IMR-90 (cell line): ENCODE data around the gene LEF1. TPM values are rescaled to one million over a fixed set of nuclear protein-coding genes. Genes with fewer than 3 reads are reported as not detected.

Source experiments
- ATAC-seq: fragments of 200-7000 bp; cut with Tn5 transposase; 2 replicates; pipeline ENCODE4 v1.9.1; 2020; ENCODE audit warnings: low read depth, mild to moderate bottlenecking, moderate library complexity
- BruUV-seq: library from RNA; stranded (reverse); fragments of 400-500 nt; replicated peaks from 2 replicates; lab custom pipeline; 2021; lab: Mats Ljungman, UMichigan
- CTCF ChIA-PET: fragments of 300-600 bp; formaldehyde crosslinking; extraction: SDS; loops from one replicate; lab custom pipeline; 2021; ENCODE audit warnings: antibody characterized with exemption; lab: Yijun Ruan, JAX
- POLR2A ChIA-PET: fragments of 300-600 bp; sonication (Branson Sonifier 250); formaldehyde crosslinking; loops from one replicate; lab custom pipeline; 2022; ENCODE audit warnings: antibody characterized with exemption; ENCODE audit not compliant: unreplicated experiment; lab: Charles Lee
- DNase-seq: peaks from one replicate; pipeline ENCODE4 v3.0.0; 2013
- H2AFZ ChIP-seq: replicated peaks from 2 replicates; pipeline ENCODE3; 2013; ENCODE audit warnings: low read length, mild to moderate bottlenecking; ENCODE audit not compliant: poor library complexity
- H2AK5ac ChIP-seq: 2 replicates; pipeline ENCODE4 v1.6.1; 2013; ENCODE audit warnings: low read depth, low read length, inconsistent platforms
- H2AK9ac ChIP-seq: replicated peaks from 2 replicates; pipeline ENCODE3; 2013; ENCODE audit warnings: mild to moderate bottlenecking, low read depth, low read length, moderate library complexity; ENCODE audit not compliant: poor library complexity
- H2BK120ac ChIP-seq: 2 replicates; pipeline ENCODE4 v1.6.1; 2013; ENCODE audit warnings: low read depth, low read length, inconsistent platforms
- H2BK15ac ChIP-seq: 3 replicates; pipeline ENCODE4 v1.6.1; 2013; ENCODE audit warnings: low read depth, low read length, inconsistent platforms
- H2BK20ac ChIP-seq: 2 replicates; pipeline ENCODE4 v1.6.1; 2013; ENCODE audit warnings: low read depth, mild to moderate bottlenecking, inconsistent platforms, low read length, moderate library complexity
- H2BK5ac ChIP-seq: 2 replicates; pipeline ENCODE4 v1.6.1; 2013; ENCODE audit warnings: mild to moderate bottlenecking, low read depth, low read length, inconsistent platforms; ENCODE audit not compliant: poor library complexity, severe bottlenecking
- H3K14ac ChIP-seq: replicated peaks from 2 replicates; pipeline ENCODE4 v1.6.1; 2013; ENCODE audit warnings: low read depth, low read length, inconsistent platforms
- H3K18ac ChIP-seq: 2 replicates; pipeline ENCODE4 v1.6.1; 2013; ENCODE audit warnings: low read depth, low read length, control low read depth
- H3K23ac ChIP-seq: 2 replicates; pipeline ENCODE4 v1.6.1; 2013; ENCODE audit warnings: low read depth, low read length, inconsistent platforms
- H3K27ac ChIP-seq: 2 replicates; pipeline ENCODE4 v1.5.1; 2013; ENCODE audit warnings: mild to moderate bottlenecking, control low read depth, low read length; ENCODE audit not compliant: insufficient read depth
- H3K27me3 ChIP-seq: 2 replicates; pipeline ENCODE4 v1.6.1; 2013; ENCODE audit warnings: low read length; ENCODE audit not compliant: control insufficient read depth, insufficient read depth
- H3K36me3 ChIP-seq: 2 replicates; pipeline ENCODE4 v1.6.1; 2013; ENCODE audit warnings: low read length, mixed read lengths; ENCODE audit not compliant: control insufficient read depth, insufficient read depth
- H3K4ac ChIP-seq: 2 replicates; pipeline ENCODE4 v1.6.1; 2013; ENCODE audit warnings: low read depth, low read length, inconsistent platforms
- H3K4me1 ChIP-seq: 2 replicates; pipeline ENCODE4 v1.6.1; 2013; ENCODE audit warnings: low read length, mixed read lengths; ENCODE audit not compliant: control insufficient read depth, insufficient read depth
- H3K4me2 ChIP-seq: 2 replicates; pipeline ENCODE4 v1.6.1; 2013; ENCODE audit warnings: low read depth, mild to moderate bottlenecking, control low read depth, low read length, moderate library complexity
- H3K4me3 ChIP-seq: 2 replicates; pipeline ENCODE4 v1.5.1; 2013; ENCODE audit warnings: low read depth, mild to moderate bottlenecking, control low read depth, low read length, moderate library complexity; ENCODE audit not compliant: insufficient read depth
- H3K56ac ChIP-seq: 2 replicates; pipeline ENCODE4 v1.6.1; 2013; ENCODE audit warnings: low read length, inconsistent platforms; ENCODE audit not compliant: insufficient read depth; ENCODE audit errors: extremely low read depth
- H3K79me1 ChIP-seq, 2 experiments: 2 replicates each; pipeline ENCODE4 v1.6.1; 2013; ENCODE audit warnings: low read length in 2 of 2, inconsistent platforms in 1 of 2, low read depth in 1 of 2
- H3K9ac ChIP-seq: 2 replicates; pipeline ENCODE4 v1.6.1; 2013; ENCODE audit warnings: low read depth, low read length, control low read depth
- H3K9me1 ChIP-seq: 2 replicates; pipeline ENCODE4 v1.6.1; 2013; ENCODE audit warnings: low read length, inconsistent platforms; ENCODE audit not compliant: insufficient read depth
- H3K9me3 ChIP-seq: 2 replicates; pipeline ENCODE4 v1.6.1; 2013; ENCODE audit warnings: low read length; ENCODE audit not compliant: control insufficient read depth, insufficient read depth
- H4K20me1 ChIP-seq: 2 replicates; pipeline ENCODE4 v1.6.1; 2013; ENCODE audit warnings: low read length, inconsistent platforms; ENCODE audit not compliant: insufficient read depth
- H4K5ac ChIP-seq: 2 replicates; pipeline ENCODE4 v1.6.1; 2013; ENCODE audit warnings: mild to moderate bottlenecking, low read depth, low read length, control low read depth
- H4K8ac ChIP-seq, 2 experiments: 2 replicates each; pipeline ENCODE4 v1.6.1; 2013; ENCODE audit warnings: low read depth in 2 of 2, low read length in 2 of 2, control low read depth in 1 of 2, inconsistent platforms in 1 of 2
- H4K91ac ChIP-seq: 2 replicates; pipeline ENCODE4 v1.6.1; 2013; ENCODE audit warnings: low read depth, low read length, inconsistent platforms; ENCODE audit not compliant: insufficient read depth
- BHLHE40 ChIP-seq: fragments of 150-350 bp; IDR thresholded peaks from 2 replicates; pipeline ENCODE4 v1.6.1; 2016; ENCODE audit warnings: mild to moderate bottlenecking, low read depth, low read length
- CEBPB ChIP-seq: IDR thresholded peaks from 2 replicates; pipeline ENCODE4 v1.6.1; 2012; ENCODE audit warnings: low read depth, low read length, improper control_type of control experiment
- CHD1 ChIP-seq: IDR thresholded peaks from 2 replicates; pipeline ENCODE4 v1.6.1; 2012; ENCODE audit warnings: low read depth, low read length, improper control_type of control experiment
- CTCF ChIP-seq: conservative IDR thresholded peaks from 2 replicates; pipeline ENCODE4 v1.5.1; 2012; ENCODE audit warnings: mild to moderate bottlenecking, low read depth, low read length, improper control_type of control experiment
- FOS ChIP-seq: fragments of 150-350 bp; IDR thresholded peaks from 2 replicates; pipeline ENCODE4 v1.6.1; 2016; ENCODE audit warnings: low read depth, low read length
- MAFK ChIP-seq: IDR thresholded peaks from 2 replicates; pipeline ENCODE4 v1.6.1; 2012; ENCODE audit warnings: low read depth, low read length, improper control_type of control experiment
- MAZ ChIP-seq: IDR thresholded peaks from 2 replicates; pipeline ENCODE4 v1.6.1; 2012; ENCODE audit warnings: low read depth, mild to moderate bottlenecking, low read length, improper control_type of control experiment, moderate library complexity, borderline replicate concordance
- MXI1 ChIP-seq: IDR thresholded peaks from 2 replicates; pipeline ENCODE4 v1.6.1; 2012; ENCODE audit warnings: low read depth, mild to moderate bottlenecking, low read length, moderate library complexity, borderline replicate concordance
- NFE2L2 ChIP-seq: fragments of 150-350 bp; IDR thresholded peaks from 2 replicates; pipeline ENCODE4 v1.6.1; 2016; ENCODE audit warnings: low read depth, mild to moderate bottlenecking, low read length
- POLR2A ChIP-seq: IDR thresholded peaks from 2 replicates; pipeline ENCODE4 v1.6.1; 2012; ENCODE audit warnings: mild to moderate bottlenecking, low read depth, low read length
- RAD21 ChIP-seq: IDR thresholded peaks from 2 replicates; pipeline ENCODE4 v1.6.1; 2012; ENCODE audit warnings: low read length, improper control_type of control experiment
- RCOR1 ChIP-seq: IDR thresholded peaks from 2 replicates; pipeline ENCODE4 v1.6.1; 2012; ENCODE audit warnings: mild to moderate bottlenecking, low read length, improper control_type of control experiment; ENCODE audit not compliant: insufficient replicate concordance
- RFX5 ChIP-seq: IDR thresholded peaks from 2 replicates; pipeline ENCODE4 v1.8.0; 2012; ENCODE audit warnings: low read depth, mild to moderate bottlenecking, low read length, moderate library complexity
- SMC3 ChIP-seq: fragments of 150-350 bp; IDR thresholded peaks from 2 replicates; pipeline ENCODE4 v1.6.1; 2016; ENCODE audit warnings: low read depth, mild to moderate bottlenecking, antibody characterized with exemption, low read length, moderate library complexity
- WGBS, 2 experiments: methylation state at CpG; one replicate each; pipeline versions ENCODE4 v1.1.5 to v1.1.7; 2013; ENCODE audit warnings: missing lambda C conversion rate in 2 of 2; ENCODE audit not compliant: insufficient read length in 1 of 2; ENCODE audit errors: extremely low coverage in 2 of 2; 5-methylcytosine and 5-hydroxymethylcytosine counted together
- dilution Hi-C: fragments of 300-500 bp; cut with HindIII; formaldehyde crosslinking; loops from one replicate; pipeline ENCODE4 v1.14.3; 2018; ENCODE audit warnings: low sequenced_read_pairs; ENCODE audit not compliant: unreplicated experiment
- in situ Hi-C: fragments of 300-500 bp; cut with MboI; formaldehyde crosslinking; loops from 3 replicates; pipeline ENCODE4 v1.14.3; 2019; ENCODE audit warnings: low sequenced_read_pairs, inconsistent platforms, mixed read lengths
- intact Hi-C: fragments of 100-400 bp; cut with micrococcal nuclease; formaldehyde crosslinking; loops from 2 replicates; pipeline ENCODE4 v1.10.0; 2022
- polyA plus RNA-seq, 3 experiments: library from polyadenylated mRNA; depleted of rRNA; stranded (reverse); fragments of >200 nt; gene quantifications; 2 replicates each; pipeline ENCODE4 v1.2.3, GENCODE V29; 2012; ENCODE audit warnings: low replicate concordance in 1 of 3
- total RNA-seq: library from RNA; depleted of rRNA; stranded (reverse); fragments of >200 nt; gene quantifications from 2 replicates; pipeline ENCODE4 v1.2.3, GENCODE V29; 2012
- TF ChIP-seq, protein P1 (sequence below): fragments of 150-350 bp; IDR thresholded peaks from 2 replicates; pipeline ENCODE4 v1.6.1; 2016; ENCODE audit warnings: low read depth, mild to moderate bottlenecking, low read length, moderate library complexity, borderline replicate concordance
- TF ChIP-seq, protein P2 (sequence below): fragments of 150-350 bp; IDR thresholded peaks from 2 replicates; pipeline ENCODE4 v1.6.1; 2017; ENCODE audit warnings: mild to moderate bottlenecking, antibody characterized with exemption, low read length, low read depth

LEF1 gene
- total and polyA plus RNA-seq, 2 of the 4 experiments (the other 2 are of a cell fraction) = 1.7 to 1.8 TPM

DNA sequence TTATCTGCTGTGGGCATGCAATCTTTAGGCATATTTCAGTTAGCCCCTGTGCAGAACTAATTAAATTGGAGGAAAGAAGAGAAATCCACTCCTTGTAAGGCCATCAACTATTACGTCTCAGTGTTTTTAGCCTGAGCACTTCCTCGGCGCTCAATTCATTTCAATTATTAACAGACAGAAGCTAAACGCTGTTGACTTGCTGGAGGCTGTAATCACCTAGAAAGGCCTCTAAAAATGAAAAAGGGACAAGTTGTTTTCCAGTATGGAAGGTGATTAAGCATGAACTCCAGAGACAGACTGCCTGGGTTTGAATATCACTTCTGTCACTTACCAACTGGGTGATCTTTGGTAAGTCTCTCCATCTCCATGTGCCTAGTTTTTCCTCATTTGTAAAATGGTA is 59.6 kb downstream of the LEF1 start:
- H4K8ac ChIP-seq = no peak overlapping the region
- ChIA-PET CTCF (no interaction called here), POLR2A (no interaction called here)
- WGBS, 2 experiments = no CpG with 5 or more reads among the region's 4 CpGs
- no peak overlapping the region for H3K23ac ChIP-seq
- H3K14ac ChIP-seq = no peak overlapping the region
- H3K9ac ChIP-seq = no peak overlapping the region
- no peak overlapping the region for H2AFZ ChIP-seq
- H3K4me1 ChIP-seq = no peaks in the 10 kb centered on the region
- no peak overlapping the region for H2BK20ac ChIP-seq
- no peak overlapping the region for H3K4ac ChIP-seq
- H2AK9ac ChIP-seq = no peak overlapping the region
- no peak overlapping the region for H2BK5ac ChIP-seq
- H2AK5ac ChIP-seq = no peak overlapping the region
- H4K91ac ChIP-seq = no peak overlapping the region
- dilution Hi-C loops = no loop called here
- no peak overlapping the region for H3K4me3 ChIP-seq
- H2BK120ac ChIP-seq = no peak overlapping the region
- H2BK15ac ChIP-seq = no peak overlapping the region
- H4K5ac ChIP-seq = no peak overlapping the region
- H3K27ac ChIP-seq = no peak overlapping the region
- no peaks in the 10 kb centered on the region for H3K27me3 ChIP-seq
- no peak for TF ChIP-seq RAD21
- TF ChIP-seq CHD1 = no peak
- no peak for TF ChIP-seq CTCF
- no peak for TF ChIP-seq MAZ
- TF ChIP-seq MAFK = no peak
- no peak for TF ChIP-seq MXI1
- TF ChIP-seq RFX5 = no peak
- no peak for TF ChIP-seq NFE2L2
- no peak for TF ChIP-seq BHLHE40
- TF ChIP-seq, protein P1, sequence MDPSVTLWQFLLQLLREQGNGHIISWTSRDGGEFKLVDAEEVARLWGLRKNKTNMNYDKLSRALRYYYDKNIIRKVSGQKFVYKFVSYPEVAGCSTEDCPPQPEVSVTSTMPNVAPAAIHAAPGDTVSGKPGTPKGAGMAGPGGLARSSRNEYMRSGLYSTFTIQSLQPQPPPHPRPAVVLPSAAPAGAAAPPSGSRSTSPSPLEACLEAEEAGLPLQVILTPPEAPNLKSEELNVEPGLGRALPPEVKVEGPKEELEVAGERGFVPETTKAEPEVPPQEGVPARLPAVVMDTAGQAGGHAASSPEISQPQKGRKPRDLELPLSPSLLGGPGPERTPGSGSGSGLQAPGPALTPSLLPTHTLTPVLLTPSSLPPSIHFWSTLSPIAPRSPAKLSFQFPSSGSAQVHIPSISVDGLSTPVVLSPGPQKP = no peak
- no peak for TF ChIP-seq CEBPB
- TF ChIP-seq SMC3 = no peak
- no peak for TF ChIP-seq POLR2A
- no peak for TF ChIP-seq RCOR1
- TF ChIP-seq, protein P2, sequence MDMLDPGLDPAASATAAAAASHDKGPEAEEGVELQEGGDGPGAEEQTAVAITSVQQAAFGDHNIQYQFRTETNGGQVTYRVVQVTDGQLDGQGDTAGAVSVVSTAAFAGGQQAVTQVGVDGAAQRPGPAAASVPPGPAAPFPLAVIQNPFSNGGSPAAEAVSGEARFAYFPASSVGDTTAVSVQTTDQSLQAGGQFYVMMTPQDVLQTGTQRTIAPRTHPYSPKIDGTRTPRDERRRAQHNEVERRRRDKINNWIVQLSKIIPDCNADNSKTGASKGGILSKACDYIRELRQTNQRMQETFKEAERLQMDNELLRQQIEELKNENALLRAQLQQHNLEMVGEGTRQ = no peak
- no peak for TF ChIP-seq FOS
- intact Hi-C loops = no loop called here
- in situ Hi-C loops = no loop called here
- H3K36me3 ChIP-seq = no peaks in the 10 kb centered on the region
- no peaks in the 10 kb centered on the region for H4K20me1 ChIP-seq
- no peaks in the 10 kb centered on the region for H3K9me1 ChIP-seq
- no peak overlapping the region for H3K4me2 ChIP-seq
- H3K79me1 ChIP-seq = no peaks in the 10 kb centered on the region
- no peaks in the 10 kb centered on the region for H3K9me3 ChIP-seq
- ATAC-seq (no peak), DNase-seq (no peak)
- H3K56ac ChIP-seq = no peak overlapping the region
- H3K18ac ChIP-seq = no peak overlapping the region
- BruUV-seq = no TSS peak
